GM21381 (cell line): Measurements from ENCODE around the gene VWC2.

ENCODE experiments used
- ATAC-seq: cut with Tn5 transposase; IDR thresholded peaks from one replicate; pipeline ENCODE4 v1.9.1; 2021; ENCODE audit warnings: mild to moderate bottlenecking, moderate library complexity; ENCODE audit not compliant: unreplicated experiment

Gene VWC2

DNA sequence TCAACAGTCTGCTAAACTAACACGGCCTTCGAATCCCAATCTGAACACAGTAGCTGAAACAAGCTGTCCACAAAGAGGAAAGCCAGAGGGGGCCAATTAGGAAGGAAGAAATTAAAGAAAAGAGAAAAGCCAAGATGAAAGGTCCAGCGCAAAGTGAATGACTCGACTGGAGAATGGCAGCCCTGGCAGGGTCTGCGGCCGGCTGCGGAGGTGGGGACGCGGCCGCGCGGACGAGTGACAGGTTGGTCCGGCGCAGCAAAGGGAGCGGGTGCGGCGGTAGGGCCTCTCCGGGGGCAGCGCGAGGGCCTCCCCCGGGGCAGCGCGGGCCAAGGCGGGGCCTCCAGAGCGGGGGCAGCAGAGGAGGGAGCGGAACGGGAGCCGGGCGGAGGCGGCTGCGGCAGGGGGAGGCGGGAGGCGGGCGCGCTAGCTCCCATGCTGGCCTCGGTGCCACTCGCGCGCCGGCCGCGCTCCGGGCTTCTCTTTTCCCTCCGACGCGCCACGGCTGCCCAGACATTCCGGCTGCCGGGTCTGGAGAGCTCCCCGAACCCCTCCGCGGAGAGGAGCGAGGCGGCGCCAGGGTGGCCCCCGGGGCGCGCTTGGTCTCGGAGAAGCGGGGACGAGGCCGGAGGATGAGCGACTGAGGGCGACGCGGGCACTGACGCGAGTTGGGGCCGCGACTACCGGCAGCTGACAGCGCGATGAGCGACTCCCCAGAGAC lies at the start of gene VWC2:
TSS of gene VWC2 (plus strand) at position 421 of the 718 bp plus-strand sequence. CDS start 1,798 bp downstream, outside the sequence.
- no peak for ATAC-seq

DNA sequence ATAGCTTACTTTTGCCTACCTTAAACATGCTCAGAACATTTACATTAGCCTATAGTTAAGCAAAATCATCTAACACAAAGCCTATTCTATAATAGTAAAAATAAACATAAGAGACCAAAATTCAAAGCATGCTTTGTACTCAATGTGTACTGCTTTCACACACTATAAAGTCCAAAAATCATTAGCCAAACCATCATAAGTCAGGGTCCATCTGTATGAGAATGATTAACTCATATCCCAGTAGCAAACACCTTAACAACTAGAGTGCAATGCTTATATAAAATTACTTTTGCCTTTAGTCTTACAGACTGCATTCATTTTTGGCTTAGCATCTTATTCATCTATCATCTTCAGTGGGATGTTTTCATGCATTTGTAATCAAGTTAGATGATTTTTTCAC lies 49.4 kb upstream of the VWC2 start:
- ATAC-seq = no peak

DNA sequence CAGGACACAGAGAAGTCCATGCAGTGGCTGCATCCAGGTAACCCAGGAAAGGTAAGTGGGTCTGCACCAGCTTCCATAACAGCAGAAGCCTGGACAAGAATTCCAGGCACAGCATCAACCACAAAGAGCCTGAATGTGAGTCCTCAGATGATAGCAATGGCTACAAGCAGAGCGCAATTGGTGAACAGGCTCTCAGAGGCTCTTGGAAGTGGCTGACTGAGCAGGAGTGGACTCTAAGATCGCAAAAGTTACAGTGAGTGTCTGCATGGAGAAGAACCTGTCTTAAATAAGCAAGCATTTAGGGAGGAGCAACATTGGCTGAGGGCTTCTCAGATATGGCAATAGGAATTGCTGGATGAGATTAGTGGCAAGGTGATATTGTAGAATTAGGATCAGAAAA lies 41.6 kb upstream of the VWC2 start:
- ATAC-seq = no peak

DNA sequence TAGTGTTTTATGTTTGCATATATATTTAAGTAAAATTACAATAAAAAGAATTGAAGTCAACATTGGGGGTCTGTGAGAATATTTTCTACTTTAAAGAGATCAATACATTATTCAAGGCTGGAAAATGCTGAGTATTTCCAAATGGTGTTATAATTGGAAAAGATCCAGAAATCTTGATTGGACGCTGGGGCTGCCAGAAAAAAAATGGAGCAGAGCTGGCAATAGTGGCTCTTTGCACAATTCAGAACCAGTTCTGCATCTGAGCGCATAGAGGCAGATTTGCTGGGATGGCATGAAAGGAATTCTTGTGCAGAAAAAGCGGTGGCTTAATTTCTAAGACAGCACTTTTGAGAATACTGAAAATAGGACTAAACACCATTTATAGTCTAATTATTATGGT lies 10.8 kb upstream of the VWC2 start:
- no peak for ATAC-seq

DNA sequence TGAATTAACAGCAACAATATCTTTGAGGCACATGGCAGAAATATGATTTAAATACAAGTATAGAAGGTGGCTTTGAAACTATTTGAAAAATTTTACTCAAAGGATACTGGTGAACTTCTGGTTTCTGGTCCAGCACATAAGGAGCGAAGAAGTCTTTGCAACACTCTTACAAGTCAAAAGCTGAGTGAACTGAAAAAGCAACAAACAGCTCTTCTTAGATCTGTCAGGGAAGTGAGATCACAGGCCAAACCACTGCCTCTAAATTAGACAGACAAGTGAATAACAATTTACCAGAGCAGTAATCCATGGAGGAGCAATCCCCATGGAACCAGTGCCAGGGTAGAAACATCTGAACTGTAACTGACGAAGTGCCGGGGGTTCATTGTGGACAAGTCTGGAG lies 9.6 kb upstream of the VWC2 start:
- no peak for ATAC-seq

DNA sequence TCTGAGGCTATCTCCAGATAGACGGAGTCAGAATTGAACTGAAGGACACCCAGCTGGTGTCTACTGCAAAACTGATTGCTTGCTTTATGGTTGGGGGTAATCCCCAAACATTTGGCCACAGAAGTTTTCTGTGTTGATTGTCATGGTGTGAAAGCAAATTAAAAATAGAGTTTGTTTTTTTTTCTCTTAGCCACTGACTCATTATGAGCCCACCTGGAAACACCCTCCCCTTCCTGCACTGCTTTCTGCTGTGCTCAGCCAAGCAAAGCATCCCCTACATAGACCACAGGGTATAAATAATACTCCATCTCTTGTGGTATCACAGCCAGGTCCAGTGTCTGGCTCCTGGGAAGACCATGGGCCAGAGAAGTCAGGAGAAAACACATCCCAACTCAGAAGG lies 6.5 kb upstream of the VWC2 start:
- peak; percentile 78 for ATAC-seq

- no peak for ATAC-seq
Observed at GRCh38 chr7:49767719-49768118, 5.7 kb upstream of the VWC2 start.

GRCh38 chr7:49768254-49768653 lies 5.2 kb upstream of the VWC2 start:
- no peak for ATAC-seq

GRCh38 chr7:49768835-49769234 lies 4.6 kb upstream of the VWC2 start:
- no peak for ATAC-seq

- no peak for ATAC-seq
Observed at GRCh38 chr7:49769285-49769857, 4.1 kb upstream of the VWC2 start.

DNA sequence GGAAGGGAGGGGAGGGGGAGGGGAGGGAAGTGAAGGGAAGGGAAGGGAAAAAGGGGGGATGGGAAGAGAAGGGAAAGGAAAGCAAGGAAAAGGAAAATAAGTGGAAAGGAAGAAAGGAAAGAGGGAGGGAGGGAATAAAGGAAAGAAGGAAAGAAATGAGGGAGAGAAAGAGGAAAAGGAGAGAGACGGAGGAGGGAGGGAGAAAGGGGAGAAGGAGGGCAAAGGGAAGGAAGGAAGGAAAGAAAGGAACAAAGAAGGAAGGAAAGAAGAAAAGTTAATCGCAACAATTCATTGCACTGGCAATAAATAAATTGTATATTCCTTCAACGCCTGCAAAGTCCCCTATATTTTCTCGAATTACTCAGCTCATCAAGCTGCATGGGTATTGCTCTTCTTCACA lies 2.6 kb upstream of the VWC2 start:
- ATAC-seq = no peak

DNA sequence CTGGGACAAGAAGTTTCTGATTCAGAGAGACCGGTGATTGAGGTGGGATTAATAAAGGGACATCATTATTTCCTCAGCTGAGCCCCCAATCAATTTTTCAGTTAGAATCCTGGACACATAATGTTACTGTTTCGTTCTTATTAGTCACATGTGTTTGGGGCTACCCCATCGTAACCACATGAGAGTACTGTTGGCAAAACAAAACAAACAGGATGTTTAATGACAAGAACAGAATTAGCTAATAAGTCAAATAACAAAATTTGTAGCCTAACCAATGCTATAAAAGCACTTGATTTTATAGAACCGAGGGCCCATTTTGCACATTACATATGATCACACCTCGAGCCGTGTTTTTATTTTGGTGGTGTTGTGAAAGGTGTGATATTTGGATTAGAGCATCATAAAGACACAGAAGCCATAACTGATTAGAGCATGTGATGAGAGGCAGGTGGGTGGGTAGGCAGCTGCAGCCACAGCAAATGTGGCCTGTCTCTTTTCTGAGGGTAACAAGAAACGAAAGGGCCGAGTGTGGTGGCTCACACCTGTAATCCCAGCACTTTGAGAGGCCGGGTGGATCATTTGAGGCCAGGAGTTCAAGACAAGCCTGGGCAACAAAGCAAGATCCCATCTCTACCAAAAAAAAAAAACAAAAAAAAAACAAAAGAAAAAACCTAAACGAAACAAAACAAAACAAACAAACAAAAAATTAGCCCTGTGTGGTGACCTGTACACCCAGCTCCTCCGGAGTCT lies 1.8 kb upstream of the VWC2 start:
- ATAC-seq = peak; percentile 32

DNA sequence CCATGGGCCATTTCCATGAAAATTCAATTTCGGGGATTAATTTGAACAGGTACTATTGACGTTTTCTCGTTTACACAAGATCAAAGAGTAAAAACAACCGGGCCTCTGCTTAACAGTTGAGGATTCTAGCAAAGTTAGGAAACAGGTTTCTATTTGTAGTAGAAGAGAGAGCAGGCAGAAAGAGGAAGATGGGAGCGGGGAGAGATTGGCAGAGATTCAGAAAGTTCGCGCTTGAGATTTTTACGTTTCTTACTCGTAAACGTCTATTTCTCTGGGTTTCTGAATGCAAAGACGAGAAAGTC lies 571 bp upstream of the VWC2 start:
- ATAC-seq = no peak

DNA sequence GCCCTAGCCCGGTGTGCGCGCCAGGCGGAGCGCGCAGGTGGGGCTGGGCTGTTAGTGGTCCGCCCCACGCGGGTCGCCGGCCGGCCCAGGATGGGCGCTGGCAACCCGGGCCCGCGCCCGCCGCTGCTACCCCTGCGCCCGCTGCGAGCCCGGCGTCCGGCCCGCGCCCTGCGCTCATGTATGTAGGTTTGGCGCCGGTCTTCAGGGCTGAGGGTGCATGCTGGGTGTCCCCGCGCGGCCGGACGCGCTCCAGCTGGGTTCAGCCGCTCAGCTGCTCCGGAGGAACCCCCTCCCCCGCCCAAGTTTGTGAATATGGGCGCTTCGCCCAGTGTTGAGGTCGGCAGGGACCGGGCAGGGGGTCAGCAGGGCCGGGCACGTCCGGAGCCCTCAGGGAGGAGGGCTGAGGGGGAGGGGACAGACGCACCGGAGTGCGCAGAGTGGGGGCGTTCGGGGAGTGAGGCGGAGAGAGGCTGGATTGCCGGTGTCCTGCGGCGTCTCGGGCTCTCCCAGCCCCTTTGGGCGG lies 559 bp downstream of the VWC2 start:
- ATAC-seq = no peak

- no peak for ATAC-seq
Observed at GRCh38 chr7:49774459-49775064, 1.1 kb downstream of the VWC2 start.

- no peak for ATAC-seq
Observed at GRCh38 chr7:49775065-49775948, 1.9 kb downstream of the VWC2 start.

DNA sequence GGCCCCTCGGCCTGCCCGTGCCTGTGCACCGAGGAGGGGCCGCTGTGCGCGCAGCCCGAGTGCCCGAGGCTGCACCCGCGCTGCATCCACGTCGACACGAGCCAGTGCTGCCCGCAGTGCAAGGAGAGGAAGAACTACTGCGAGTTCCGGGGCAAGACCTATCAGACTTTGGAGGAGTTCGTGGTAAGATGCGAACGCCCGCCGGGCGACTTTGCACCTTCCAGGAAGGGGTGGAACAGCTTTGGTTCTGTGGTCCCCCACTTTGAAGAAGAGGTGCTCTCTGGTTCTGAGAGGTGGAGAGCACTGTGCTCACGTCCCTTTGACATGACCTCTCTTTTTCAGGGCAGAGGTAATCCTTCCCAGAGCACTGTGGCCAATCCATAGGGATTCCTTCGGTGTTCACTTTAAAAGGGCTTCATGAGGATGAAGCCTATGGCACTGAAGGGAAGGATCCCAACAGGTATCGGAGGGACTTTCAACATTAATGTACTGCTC lies 2.6 kb downstream of the VWC2 start:
- ATAC-seq = no peak

GRCh38 chr7:49776994-49777393 lies 3.6 kb downstream of the VWC2 start:
- no peak for ATAC-seq

GRCh38 chr7:49778731-49779270 lies 5.4 kb downstream of the VWC2 start:
- no peak for ATAC-seq

- ATAC-seq = no peak
Observed at GRCh38 chr7:49780953-49781352, 7.5 kb downstream of the VWC2 start.
